GM13976 (cell line): ENCODE measurements around the gene ARHGAP10.

Source experiments
- DNase-seq: peaks from one replicate; pipeline ENCODE4 v3.0.0; 2012; ENCODE audit warnings: low spot score
- CTCF ChIP-seq: IDR thresholded peaks from 2 replicates; pipeline ENCODE4 v1.5.1; 2012; ENCODE audit warnings: borderline replicate concordance, mild to moderate bottlenecking; ENCODE audit not compliant: insufficient read depth; ENCODE audit errors: extremely low read depth, missing control alignments, control extremely low read depth
- in situ Hi-C: fragments of 300-500 bp; cut with MboI; formaldehyde crosslinking; loops from one replicate; pipeline ENCODE4 v1.12.0; 2022; ENCODE audit warnings: low sequenced_read_pairs, mixed read lengths, inconsistent platforms; ENCODE audit not compliant: unreplicated experiment

ARHGAP10 gene

GRCh38 chr4:148044089-148044911, 312.4 kb downstream of the ARHGAP10 start:
- TF ChIP-seq CTCF, result no peak
- in situ Hi-C loops, result no loop called here
- no peak for DNase-seq

GRCh38 chr4:148044912-148045352, 313.0 kb downstream of the ARHGAP10 start:
- no peak for TF ChIP-seq CTCF
- in situ Hi-C loops, result no loop called here
- peak; percentile 56 for DNase-seq

GRCh38 chr4:148048598-148048997, 316.7 kb downstream of the ARHGAP10 start:
- in situ Hi-C loops, result no loop called here
- DNase-seq, result no peak
- no peak for TF ChIP-seq CTCF

- in situ Hi-C loops, result no loop called here
- no peak for DNase-seq
- no peak for TF ChIP-seq CTCF
Measured at GRCh38 chr4:148051403-148051802, 319.5 kb downstream of the ARHGAP10 start.

- TF ChIP-seq CTCF, result no peak
- in situ Hi-C loops, result no loop called here
- DNase-seq, result no peak
Measured at GRCh38 chr4:148052448-148052847, 320.6 kb downstream of the ARHGAP10 start.

GRCh38 chr4:148053298-148054003, 321.6 kb downstream of the ARHGAP10 start:
- in situ Hi-C loops, result no loop called here
- no peak for DNase-seq
- TF ChIP-seq CTCF, result no peak
